GM18519 (cell line): ENCODE results near the gene TCHP.
"Not testable (repeated sequence)": the region's sequence is repeated elsewhere in the genome, so short reads cannot be mapped to it uniquely, and the experiment has no call there.

Experiments used
- ATAC-seq: cut with Tn5 transposase; IDR thresholded peaks from one replicate; pipeline ENCODE4 v1.9.1; 2021; ENCODE audit warnings: mild to moderate bottlenecking, moderate library complexity; ENCODE audit not compliant: unreplicated experiment, low FRiP score

Gene TCHP

DNA sequence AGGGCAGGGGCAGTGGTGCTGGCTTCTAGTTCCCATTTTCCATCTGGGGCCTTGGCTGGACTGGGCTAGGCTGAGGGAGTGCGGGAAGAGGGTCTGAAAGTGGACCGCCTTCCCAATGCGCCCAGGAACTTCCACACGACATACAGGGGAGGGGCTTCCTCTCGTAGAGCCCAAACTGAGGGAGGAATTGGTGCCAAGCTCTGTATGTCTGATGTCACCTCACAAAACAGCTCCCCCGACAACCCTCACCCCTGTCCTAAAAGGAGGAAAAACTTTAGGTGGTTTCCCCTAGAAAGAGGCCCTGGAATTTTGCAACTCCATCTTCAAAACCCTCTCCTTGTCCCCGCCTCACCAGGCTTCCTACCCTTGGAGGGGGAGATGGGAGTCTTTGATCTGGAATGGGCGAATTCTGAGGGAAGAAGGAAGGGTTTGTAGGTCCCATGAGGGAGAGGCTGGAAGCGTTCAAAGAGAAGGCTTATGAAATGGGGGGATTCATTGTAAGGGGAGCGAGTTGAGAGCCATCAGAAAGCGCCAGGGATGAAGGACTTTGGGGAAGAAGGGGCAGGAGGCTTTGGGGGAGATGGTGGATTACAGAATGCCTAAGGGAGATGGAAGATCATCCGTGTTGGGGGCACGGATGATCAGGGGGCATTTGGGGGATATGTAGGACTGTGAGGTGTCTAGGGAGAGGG lies 20.6 kb upstream of the TCHP start:
- ATAC-seq: no peak

DNA sequence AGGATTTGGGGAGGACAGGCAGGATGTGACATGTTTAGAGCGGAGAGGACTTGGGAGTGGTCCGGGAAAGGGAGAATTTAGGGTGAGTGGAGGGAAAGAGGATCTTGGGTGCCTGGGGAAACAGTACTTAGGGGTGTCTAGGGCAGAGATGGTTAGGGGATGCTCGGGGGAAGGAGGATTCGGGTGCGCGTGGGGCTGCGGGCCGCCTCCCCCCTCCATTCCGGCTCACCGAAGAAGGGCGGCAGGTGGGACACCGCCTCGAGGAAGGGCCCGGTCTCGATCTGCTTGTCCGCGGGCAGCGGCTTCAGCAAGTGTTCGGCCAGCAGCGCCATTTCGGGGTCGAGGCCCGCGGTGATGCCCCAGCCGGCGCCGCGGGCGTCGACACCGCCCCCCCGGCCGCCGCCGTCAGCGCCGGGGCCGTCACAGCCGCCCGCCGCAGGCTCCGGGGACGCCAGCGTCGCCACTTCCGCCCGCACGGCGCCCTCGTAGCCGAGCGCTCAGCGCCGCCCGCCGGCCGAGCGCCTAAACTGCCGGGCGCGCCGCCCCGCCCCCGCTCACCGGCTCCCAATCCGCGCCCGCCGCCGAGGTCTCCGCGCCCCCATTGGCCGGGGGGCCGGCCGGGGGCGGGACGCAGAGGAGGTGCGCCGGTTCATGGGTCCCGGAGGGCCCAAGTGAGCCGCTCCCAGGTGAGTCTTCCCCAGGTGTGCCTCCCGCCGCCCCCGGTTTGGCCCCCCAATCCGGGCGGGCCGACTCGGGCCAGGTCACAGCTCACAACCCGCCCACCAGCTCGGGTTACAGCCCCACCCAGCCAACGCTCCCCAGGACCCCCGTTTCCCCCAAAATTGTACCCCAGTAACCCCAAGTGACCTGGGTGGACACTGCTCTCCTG lies 19.8 kb upstream of the TCHP start, which contains the start of gene GLTP:
Gene GLTP (minus strand): TSS at position 499 of the 889 bp plus-strand sequence. CDS start 167 bp downstream, at position 332.
- ATAC-seq: peak; percentile 84

DNA sequence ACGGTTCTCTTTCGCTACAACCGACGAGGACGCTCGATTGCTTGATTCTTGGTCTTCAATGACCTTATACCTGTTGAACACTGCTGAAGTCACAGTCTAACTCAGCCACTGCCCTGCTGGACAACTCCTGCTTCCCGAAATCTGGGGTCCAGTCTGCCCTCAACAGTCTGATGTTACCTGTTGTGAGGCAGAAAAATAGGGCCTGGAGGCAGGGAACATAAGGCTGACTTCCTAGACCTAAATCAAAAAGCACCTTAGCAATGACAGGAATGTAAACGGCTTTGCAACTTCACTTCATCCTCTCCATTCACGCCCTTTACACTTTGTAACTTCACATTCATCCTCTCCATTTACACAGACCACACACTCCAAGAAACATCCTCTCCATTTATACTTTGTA lies 19.1 kb upstream of the TCHP start:
- no peak for ATAC-seq

DNA sequence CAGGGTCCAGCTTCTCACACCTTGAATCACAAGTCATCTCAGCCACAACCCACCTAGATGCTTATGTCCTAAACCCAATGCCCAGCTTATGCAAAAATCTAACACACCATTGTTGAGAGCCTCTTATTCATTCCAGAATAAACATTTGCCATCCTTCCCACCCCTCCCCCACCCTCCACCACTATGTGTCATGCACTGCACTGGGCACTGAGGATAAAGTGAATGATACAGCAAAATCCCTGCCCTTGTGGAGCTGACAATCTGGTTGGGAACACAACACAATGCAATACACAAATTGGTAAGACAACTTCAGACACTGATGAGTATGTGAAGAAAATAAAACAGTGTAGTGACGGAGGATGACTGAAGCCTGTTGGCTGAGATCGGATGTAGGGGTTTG lies 18.3 kb upstream of the TCHP start:
- no peak for ATAC-seq

DNA sequence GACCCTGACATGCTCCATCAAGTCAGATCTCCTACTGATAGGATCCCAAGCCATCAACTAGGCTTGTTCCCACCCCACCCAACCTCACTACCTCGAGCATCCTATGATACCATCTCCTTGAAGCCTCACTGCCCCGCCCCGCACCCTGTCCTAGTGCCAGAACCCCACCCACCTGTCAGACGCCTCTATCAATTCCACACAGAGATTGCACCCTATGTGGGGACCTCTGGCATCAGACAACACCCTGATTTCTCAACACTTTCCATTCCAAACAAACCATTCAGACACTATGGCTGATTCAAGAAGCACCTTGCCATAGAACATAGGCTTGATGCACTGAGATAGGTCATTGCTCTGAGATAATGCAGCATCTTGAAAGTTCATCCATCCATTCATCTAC lies 16.6 kb upstream of the TCHP start:
- no peak for ATAC-seq

DNA sequence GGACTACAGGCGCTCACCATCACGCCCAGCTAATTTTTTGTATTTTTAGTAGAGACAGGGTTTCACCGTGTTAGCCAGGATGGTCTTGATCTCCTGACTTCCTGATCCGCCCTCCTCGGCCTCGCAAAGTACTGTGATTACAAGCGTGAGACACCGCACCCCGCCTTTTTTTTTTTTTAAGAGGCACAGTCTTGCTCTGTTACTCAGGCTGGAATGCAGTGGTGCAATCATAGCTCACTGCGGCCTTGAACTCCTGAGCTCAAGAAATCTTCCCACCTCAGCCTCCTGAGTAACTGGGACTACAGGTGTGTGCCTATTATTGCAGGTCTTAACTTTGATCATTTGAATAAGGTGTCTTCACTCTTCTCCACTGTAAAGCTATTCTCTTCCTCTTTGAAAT lies 14.5 kb upstream of the TCHP start:
- ATAC-seq: no peak

DNA sequence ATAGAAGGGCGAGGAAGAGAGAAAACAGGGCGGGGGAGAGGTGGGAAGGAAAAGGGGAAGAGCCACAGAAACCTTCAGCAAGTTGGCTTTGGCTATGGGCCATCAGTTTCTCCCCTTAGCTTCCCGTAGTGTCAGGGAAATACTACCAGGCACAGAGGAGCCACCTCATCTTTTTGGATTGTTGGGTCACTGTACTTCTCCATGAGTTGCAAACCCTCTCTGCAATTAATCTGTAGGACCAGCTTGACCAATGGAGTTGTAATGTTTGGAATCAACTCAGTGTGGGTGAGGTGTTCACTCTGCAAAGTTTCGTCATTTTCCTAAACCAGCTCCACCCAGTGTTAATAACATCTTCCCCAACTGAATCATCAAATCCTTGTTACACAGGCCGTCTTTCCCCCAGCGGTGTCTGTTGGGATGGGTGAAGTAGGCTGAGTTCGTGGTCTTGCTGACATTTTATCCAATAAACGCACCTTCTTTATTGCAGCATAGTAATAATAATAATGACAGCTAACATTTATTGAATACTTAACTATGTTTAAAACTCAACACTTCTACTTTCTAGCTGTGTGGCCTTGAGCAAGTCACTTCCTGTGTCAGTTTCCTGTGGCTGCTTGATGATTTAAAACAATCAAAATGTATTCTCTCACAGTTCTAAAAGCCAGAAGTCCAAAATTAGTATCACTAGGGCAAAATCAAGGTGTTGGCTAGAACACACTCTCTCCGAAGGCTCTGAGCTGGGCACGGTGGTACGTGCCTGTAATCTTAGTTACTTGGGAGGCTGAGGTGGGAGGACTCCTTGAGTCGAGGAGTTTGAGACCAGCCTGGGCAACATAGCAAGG lies 11.7 kb upstream of the TCHP start:
- ATAC-seq: no peak

DNA sequence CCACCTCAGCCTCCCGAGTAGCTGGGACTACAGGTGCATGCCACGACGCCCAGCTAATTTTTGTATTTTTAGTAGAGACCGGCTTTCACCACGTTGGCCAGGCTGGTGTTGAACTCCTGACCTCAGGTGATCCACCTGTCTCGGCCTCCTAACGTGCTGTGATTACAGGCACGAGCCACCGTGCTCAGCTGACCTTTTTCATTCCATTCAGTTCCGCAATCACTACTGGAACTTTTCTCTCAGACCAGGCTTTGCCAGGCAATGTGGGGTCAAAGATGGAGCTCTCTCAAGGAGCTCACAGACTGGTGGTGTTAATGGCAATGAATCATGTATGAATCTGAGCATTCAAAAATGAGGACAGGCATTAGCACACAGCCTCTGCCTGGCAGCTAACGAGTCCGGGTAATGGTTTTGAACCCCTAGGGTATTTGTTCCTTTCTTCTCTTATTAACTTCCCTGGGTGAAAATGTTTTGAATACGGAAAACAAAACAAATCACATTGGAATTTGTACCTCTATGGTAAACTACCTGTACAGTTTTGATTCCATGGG lies 9.4 kb upstream of the TCHP start:
- no peak for ATAC-seq

DNA sequence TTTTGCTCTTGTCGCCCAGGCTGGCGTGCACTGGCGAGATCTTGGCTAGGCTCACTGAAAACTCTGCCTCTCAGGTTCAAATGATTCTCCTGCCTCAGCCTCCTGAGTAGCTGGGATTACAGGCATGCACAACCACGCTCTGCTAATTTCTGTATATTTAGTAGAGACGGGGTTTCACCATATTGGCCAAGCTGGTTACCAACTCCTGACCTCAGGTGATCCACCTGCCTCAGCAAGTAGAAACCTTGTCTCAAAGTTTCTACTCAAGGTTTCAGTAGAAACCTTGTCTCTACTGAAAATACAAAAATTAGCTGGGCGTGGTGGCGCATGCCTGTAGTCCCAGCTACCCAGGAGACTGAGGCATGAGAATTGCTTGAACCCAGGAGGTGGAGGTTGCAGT lies 8.3 kb upstream of the TCHP start:
- ATAC-seq: not testable (repeated sequence)

DNA sequence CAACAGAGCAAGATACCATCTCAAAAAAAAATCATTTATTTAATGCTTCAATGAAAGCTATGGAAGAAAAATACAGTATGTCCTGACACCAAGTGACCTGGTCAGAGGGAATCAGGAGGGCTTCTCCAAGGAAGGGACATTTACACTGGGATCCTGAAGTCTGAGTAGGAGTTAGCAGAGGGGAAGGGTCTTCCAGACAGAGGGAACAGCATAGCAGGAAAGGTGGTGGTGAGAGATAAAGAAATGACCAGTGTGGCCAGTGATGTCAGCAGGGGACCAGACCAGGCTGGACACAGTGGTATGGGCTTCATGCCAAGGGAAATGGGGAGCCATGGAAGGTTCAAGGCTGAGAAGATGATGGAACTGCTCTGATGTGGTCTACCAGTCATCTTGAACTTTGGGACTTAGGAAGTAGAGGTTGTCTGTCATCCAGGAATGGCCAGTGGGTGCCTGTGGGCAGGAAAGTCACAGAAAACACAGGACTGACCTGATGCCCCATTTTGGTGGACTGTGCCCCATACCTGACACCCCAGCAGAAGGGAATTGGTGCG lies 7.8 kb upstream of the TCHP start:
- no peak for ATAC-seq

DNA sequence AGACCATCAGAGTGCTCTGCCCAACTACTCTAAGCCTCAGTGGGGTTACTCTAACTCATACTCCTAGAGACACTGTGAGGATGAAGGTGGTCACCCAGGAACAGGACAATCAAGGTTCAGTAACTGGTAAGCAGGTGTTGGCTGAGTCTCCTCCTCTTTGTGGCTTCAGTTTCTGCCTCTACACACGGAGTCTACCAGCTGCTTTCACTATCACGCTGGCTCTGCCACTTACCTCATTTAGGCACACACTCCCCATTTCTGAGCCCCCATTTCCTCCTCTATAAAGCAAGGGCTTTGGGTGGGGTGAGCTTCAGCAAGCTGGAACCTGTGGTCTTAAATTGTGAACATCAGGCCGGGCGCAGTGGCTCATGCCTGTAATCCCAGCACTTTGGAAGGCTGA lies 7.3 kb upstream of the TCHP start:
- no peak for ATAC-seq

DNA sequence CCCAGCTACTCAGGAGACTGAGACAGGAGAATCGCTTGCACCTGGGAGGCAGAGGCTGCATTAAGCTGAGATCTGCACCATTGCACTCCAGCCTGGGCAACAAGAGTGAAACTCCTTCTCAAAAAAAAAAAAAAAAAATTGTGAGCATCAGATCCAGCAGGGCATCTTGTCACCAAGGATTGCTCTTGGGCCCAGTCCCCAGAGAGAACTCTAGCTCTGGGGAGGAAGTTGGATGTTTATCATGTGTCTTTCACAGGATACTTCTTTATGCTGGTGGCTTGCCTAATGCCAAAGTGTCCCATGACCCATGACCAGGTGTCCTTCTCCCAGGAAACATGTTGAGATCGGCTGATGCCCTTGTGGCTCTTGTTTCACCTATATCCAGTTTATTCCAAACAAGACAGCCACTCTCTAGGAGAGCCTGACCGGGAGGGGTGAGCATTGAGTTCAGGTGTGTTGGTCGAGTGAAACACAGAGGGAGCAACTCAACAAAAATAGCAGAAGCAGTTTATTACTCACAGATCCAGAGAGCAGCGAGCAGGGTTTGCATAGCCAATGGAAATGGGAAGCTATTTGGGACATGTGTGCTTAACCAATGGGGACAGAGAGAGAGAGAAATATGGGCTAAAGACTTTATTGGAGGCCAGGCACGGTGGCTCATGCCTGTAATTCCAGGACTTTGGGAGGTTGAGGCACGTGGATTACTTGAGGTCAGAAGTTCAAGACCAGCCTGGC lies 6.6 kb upstream of the TCHP start:
- no peak for ATAC-seq

DNA sequence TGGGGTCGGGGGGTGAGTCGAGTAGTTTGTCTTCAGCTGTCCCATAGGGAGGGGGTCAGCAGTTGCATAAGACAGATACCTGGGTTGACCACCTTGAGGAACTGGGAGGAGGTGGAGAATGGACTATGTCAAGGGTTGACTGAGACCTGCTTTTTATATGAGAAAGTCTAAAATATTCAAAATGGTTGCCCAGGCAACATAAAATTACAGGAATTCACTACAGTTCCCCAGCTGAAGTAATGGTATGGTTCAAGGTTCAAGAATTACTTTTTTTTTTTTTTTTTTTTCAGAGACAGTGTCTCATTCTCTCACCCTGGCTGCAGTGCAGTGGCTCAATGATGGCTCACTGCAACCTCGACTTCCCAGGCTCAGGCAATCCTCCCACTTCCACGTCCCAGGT lies 5.1 kb upstream of the TCHP start:
- no peak for ATAC-seq

DNA sequence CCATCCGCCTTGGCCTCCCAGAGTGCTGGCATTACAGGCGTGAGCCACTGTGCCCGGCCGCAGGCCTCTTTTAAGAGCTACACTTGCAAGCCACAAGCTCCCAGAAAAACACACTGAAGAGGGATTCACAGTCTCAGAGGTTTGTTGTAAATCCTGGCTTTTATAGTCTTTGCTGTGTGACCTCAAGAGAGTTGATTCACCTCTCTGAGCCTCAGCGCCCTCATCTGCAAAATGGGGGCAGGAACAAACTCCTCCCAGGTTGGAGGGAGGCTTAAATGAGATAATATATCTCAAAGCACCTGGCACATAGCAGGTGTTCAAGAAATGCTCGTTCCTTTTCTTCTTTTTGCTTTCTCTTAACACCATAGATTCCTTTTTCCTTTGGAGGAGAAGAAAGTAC lies 3.9 kb upstream of the TCHP start:
- ATAC-seq: no peak

DNA sequence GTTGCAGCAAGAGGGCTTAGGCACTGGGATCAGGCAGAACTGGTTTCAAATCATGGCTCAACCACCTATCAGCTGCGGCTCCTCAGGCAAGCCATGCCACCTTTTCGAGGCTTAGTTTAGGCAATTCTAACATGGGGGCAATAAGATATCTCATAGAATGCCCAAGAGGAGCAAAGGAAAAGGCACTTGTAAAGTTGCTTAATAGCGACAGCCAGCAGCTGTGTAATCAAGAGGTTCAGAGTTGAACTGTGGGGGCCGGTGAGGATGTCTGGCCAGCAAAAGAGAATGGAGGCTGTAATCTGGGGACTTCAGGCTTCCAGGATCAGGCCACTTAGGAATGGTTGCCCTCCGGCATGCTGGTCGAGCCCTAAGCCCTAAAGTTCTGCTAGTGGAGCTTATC lies 3.0 kb upstream of the TCHP start:
- no peak for ATAC-seq

DNA sequence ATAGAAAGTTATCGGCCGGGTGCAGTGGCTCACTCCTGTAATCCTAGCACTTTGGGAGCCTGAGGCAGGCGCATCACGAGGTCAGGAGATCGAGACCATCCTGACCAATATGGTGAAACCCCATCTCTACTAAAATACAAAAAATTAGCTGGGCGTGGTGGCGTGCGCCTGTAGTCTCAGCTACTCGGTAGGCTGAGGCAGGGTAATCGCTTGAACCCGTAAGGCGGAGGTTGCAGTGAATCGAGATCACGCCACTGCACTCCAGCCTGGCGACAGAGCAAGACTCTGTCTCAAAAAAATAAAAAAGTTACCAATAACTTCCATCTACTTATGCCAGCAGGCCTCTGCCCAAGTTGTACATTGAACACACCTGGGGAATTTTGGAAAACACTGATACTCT lies 729 bp upstream of the TCHP start:
- not testable (repeated sequence) for ATAC-seq

DNA sequence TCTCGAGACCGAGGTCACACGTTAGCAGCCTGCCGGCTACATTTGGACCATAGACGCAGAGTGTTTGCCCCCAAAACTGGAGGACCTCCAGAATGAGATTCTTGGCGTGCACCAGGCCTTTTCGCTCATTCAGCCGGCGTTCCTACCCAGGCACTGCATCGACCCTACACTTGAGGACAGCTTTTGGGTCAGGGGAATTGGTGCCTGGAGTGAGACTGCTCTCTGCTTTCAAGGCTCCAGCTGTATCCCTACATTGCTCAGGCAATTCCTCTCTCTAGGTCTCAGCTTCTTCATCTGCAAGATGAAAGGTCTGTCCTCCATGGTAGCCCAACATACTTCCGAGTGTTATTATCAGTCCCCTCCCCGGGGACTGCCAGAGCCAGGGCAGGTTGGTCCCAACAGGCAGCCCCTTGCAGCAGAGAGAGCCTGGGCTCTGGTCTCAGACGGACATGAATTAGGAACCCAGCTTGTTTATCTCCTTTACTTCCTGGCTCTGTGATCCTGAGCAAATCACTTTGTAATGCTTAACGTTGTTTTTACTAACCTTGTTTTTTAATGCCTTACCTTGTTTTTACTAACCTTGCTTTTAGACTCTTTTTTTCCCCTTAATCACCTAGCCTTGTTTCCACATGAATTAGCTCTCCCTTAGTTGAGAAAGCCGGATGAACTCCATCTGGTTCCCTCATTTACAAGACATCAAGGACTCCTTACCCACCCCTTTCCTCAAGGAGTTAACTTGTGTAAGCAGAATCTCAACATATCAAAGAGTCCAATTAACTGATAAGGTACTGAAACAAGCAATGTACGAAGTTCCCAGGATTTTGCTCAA lies 892 bp downstream of the TCHP start:
- ATAC-seq: no peak

DNA sequence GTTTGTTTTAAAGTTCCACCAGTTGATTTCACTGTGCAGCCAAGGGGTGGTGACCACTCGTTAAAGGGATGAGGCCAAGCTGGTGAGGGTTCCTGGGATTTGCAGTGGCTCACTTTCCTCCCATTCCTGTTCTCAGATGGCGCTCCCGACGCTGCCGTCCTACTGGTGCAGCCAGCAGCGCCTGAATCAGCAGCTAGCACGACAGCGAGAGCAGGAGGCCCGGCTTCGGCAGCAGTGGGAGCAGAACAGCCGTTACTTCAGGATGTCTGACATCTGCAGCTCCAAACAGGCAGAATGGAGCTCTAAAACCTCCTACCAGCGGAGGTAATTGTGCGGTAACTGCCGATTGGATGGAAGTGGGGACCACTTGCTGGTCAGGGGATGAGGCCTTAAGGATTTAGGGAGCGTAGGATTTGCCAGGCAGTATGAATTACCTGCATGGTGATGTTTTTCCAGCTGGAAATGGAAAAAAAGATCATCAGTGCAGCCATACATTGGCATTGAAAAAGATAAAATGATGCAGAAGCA lies 2.9 kb downstream of the TCHP start:
- no peak for ATAC-seq

DNA sequence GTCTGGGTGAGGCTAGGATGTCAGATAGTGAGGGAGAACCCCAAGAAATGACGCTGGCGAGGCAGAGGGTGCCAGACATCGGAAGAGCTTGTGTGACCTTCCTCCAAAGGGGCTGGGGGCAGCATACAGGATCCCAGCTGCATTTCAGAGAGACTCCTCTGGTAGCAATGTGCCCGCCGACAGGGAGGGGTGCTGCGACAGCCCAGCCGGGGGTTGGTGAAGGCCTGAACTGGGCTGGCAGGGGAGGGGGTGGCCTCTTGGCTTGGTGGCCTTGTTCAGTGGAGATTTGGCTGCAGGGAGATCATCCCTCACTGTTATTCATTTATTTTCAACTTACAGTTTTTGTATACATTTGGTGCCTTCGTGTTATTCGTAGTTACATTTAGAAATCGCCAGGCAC lies 5.2 kb downstream of the TCHP start:
- no peak for ATAC-seq
